ENCODE measurements around the gene SAP25.

Gene SAP25

GRCh38 chr7:100613412-100614175 lies 39.9 kb upstream of the SAP25 start:
- ChIA-PET POLR2A (interaction anchor here (1.2 to 2.3 kb wide), 4 partner anchors 11 to 92 kb away, joined by 3 to 14 read pairs (median 8); partner anchors contain the start of genes FBXO24, PCOLCE and POP7), CTCF (interaction anchor here (1.1 to 1.9 kb wide), 6 partner anchors 10 to 113 kb away, joined by 3 to 9 read pairs (median 4); partner anchors contain the start of genes FBXO24 and LRCH4)
- DNase-seq (ENCODE audit: extremely low spot score), result no peak
- TF ChIP-seq, protein P1, sequence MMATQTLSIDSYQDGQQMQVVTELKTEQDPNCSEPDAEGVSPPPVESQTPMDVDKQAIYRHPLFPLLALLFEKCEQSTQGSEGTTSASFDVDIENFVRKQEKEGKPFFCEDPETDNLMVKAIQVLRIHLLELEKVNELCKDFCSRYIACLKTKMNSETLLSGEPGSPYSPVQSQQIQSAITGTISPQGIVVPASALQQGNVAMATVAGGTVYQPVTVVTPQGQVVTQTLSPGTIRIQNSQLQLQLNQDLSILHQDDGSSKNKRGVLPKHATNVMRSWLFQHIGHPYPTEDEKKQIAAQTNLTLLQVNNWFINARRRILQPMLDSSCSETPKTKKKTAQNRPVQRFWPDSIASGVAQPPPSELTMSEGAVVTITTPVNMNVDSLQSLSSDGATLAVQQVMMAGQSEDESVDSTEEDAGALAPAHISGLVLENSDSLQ (IDR thresholded peaks at IDR 0.05), result no peak
- TF ChIP-seq FOXA1 (IDR thresholded peaks at IDR 0.05) (no peak), CTBP1 (IDR thresholded peaks at IDR 0.05; ENCODE audit: borderline replicate concordance) (no peak), SP1 (IDR thresholded peaks at IDR 0.05) (no peak), LEF1 (IDR thresholded peaks at IDR 0.05; ENCODE audit: borderline replicate concordance) (no peak), HDGF (IDR thresholded peaks at IDR 0.05; ENCODE audit: borderline replicate concordance) (no peak), FOXK2 (IDR thresholded peaks at IDR 0.05) (no peak), FOXM1 (IDR thresholded peaks at IDR 0.05; ENCODE audit: borderline replicate concordance) (no peak), BHLHE40 (IDR thresholded peaks at IDR 0.05; ENCODE audit: borderline replicate concordance) (no peak), ARNT (IDR thresholded peaks at IDR 0.05) (no peak), TARDBP (IDR thresholded peaks at IDR 0.05) (no peak), ELF4 (IDR thresholded peaks at IDR 0.05) (no peak), NFRKB (IDR thresholded peaks at IDR 0.05) (no peak), L3MBTL2 (conservative IDR thresholded peaks at IDR 0.05) (no peak), SUZ12 (IDR thresholded peaks at IDR 0.05) (no peak), ZNF384 (IDR thresholded peaks at IDR 0.05) (no peak)

GRCh38 chr7:100612730-100613390 lies 39.2 kb upstream of the SAP25 start:
- ChIA-PET POLR2A (interaction anchor here (0.7 to 2.3 kb wide), 13 partner anchors 10 to 262 kb away, joined by 3 to 23 read pairs (median 5); partner anchors contain the start of genes FBXO24, GNB2, LRCH4 and POP7), CTCF (interaction anchor here (1.0 to 1.9 kb wide), 7 partner anchors 13 to 113 kb away, joined by 3 to 9 read pairs (median 3); partner anchors contain the start of genes FBXO24 and LRCH4)
- no peak for DNase-seq (ENCODE audit: extremely low spot score)
- TF ChIP-seq ELF4 (IDR thresholded peaks at IDR 0.05) (no peak), FOXA1 (IDR thresholded peaks at IDR 0.05) (no peak), ARNT (IDR thresholded peaks at IDR 0.05) (no peak), HDGF (IDR thresholded peaks at IDR 0.05; ENCODE audit: borderline replicate concordance) (no peak), SP1 (IDR thresholded peaks at IDR 0.05) (no peak), TARDBP (IDR thresholded peaks at IDR 0.05) (no peak), ZNF384 (IDR thresholded peaks at IDR 0.05) (no peak), NFRKB (IDR thresholded peaks at IDR 0.05) (no peak), L3MBTL2 (conservative IDR thresholded peaks at IDR 0.05) (no peak)

- TF ChIP-seq FOXM1 (IDR thresholded peaks at IDR 0.05; ENCODE audit: borderline replicate concordance) (no peak), HDGF (IDR thresholded peaks at IDR 0.05; ENCODE audit: borderline replicate concordance) (no peak), LEF1 (IDR thresholded peaks at IDR 0.05; ENCODE audit: borderline replicate concordance) (no peak), ELF4 (IDR thresholded peaks at IDR 0.05) (peak; percentile 38)
- TF ChIP-seq, protein P1 (IDR thresholded peaks at IDR 0.05), result peak; percentile 95
- ChIA-PET POLR2A (interaction anchor here (0.7 to 2.3 kb wide), 12 partner anchors 9 to 263 kb away, joined by 3 to 23 read pairs (median 4); partner anchors contain the start of genes FBXO24, GNB2, LRCH4 and POP7), CTCF (interaction anchor here (1.0 to 1.9 kb wide), 5 partner anchors 17 to 107 kb away, joined by 3 to 9 read pairs (median 4); partner anchors contain the start of genes FBXO24 and LRCH4)
- peak; percentile 97 for DNase-seq (ENCODE audit: extremely low spot score)
Measured at GRCh38 chr7:100611983-100612729, 38.5 kb upstream of the SAP25 start, which contains the start of gene MOSPD3. Gene MOSPD3 (plus strand): TSS chr7:100612540. CDS start chr7:100612792, 252 bp downstream.

- ChIA-PET CTCF (interaction anchor here (0.6 kb wide), 1 partner anchor 180 kb away, joined by 4 read pairs; no protein-coding TSS in a partner anchor), POLR2A (interaction anchor here (1.3 kb wide), 1 partner anchor 24 kb away, joined by 4 read pairs; the partner anchor contains the start of gene FBXO24)
- no peak for DNase-seq (ENCODE audit: extremely low spot score)
- TF ChIP-seq L3MBTL2 (conservative IDR thresholded peaks at IDR 0.05) (no peak), ELF4 (IDR thresholded peaks at IDR 0.05) (no peak), HDGF (IDR thresholded peaks at IDR 0.05; ENCODE audit: borderline replicate concordance) (no peak)
- TF ChIP-seq, protein P1 (IDR thresholded peaks at IDR 0.05), result no peak
Measured at GRCh38 chr7:100609958-100610357, 36.3 kb upstream of the SAP25 start.

DNA sequence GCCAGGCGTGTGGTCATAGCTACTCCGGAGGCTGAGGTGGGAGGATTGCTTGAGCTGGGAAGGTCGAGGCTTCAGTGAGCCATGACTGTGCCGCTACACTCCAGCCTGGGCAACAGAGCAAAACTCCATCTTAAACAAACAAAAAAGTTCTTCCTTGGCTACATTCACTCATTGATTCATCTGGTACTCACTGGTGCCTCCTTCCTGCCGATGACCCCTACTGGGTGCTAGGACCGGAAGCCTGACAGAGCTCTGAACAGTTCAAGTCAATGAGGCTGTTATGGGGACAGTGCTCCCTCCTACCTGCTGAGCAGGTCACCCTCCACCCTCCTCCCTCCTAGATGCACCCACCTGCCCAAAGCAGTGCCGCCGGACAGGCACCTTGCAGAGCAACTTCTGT lies 33.4 kb upstream of the SAP25 start:
- CTCF ChIA-PET, result interaction anchor here (0.5 kb wide), 1 partner anchor 60 kb away, joined by 3 read pairs; no protein-coding TSS in a partner anchor
- POLR2A ChIA-PET, result interaction anchor here (0.7 kb wide), 1 partner anchor 99 kb away, joined by 3 read pairs; the partner anchor contains the start of gene POP7
- DNase-seq (ENCODE audit: extremely low spot score), result no peak
- TF ChIP-seq CTBP1 (IDR thresholded peaks at IDR 0.05; ENCODE audit: borderline replicate concordance), result no peak
- no peak for TF ChIP-seq FOXK2 (IDR thresholded peaks at IDR 0.05)
- no peak for TF ChIP-seq ARNT (IDR thresholded peaks at IDR 0.05)
- no peak for TF ChIP-seq TARDBP (IDR thresholded peaks at IDR 0.05)
- TF ChIP-seq FOXM1 (IDR thresholded peaks at IDR 0.05; ENCODE audit: borderline replicate concordance), result no peak
- no peak for TF ChIP-seq NFRKB (IDR thresholded peaks at IDR 0.05)
- TF ChIP-seq LEF1 (IDR thresholded peaks at IDR 0.05; ENCODE audit: borderline replicate concordance), result no peak
- no peak for TF ChIP-seq SUZ12 (IDR thresholded peaks at IDR 0.05)
- TF ChIP-seq L3MBTL2 (conservative IDR thresholded peaks at IDR 0.05), result no peak
- no peak for TF ChIP-seq ELF4 (IDR thresholded peaks at IDR 0.05)
- TF ChIP-seq HDGF (IDR thresholded peaks at IDR 0.05; ENCODE audit: borderline replicate concordance), result no peak

Measured in HEK293T (cell line).